Measurements from ENCODE around the gene SLC6A12. TPM values are rescaled to one million over a fixed set of nuclear protein-coding genes. Genes with fewer than 3 reads are reported as not detected.

Gene SLC6A12
- total RNA-seq, 4 donors from 2014 or later = 1.7 to 7.9 TPM; not detected in 2

GRCh38 chr12:208813-209212, 5.1 kb downstream of the SLC6A12 start:
- no peak overlapping the region for H3K27ac ChIP-seq
- H3K9me3 ChIP-seq = no peaks in the 10 kb centered on the region
- no peak overlapping the region for H3K4me3 ChIP-seq
- DNase-seq = no peak
- peaks cover 0 to 18% (median 2%) of the 10 kb centered on the region in 4 donors for H3K4me1 ChIP-seq
- TF ChIP-seq CTCF (IDR thresholded peaks at IDR 0.05) = no peak
- no peak for TF ChIP-seq POLR2A (IDR thresholded peaks at IDR 0.05)
- no peaks in the 10 kb centered on the region for H3K36me3 ChIP-seq
- H3K27me3 ChIP-seq = no peaks in the 10 kb centered on the region

GRCh38 chr12:207804-208203, 6.2 kb downstream of the SLC6A12 start:
- H3K4me3 ChIP-seq = no peak overlapping the region
- no peaks in the 10 kb centered on the region for H3K9me3 ChIP-seq
- H3K4me1 ChIP-seq = peaks cover 0 to 8% (median 2%) of the 10 kb centered on the region in 4 donors
- no peaks in the 10 kb centered on the region for H3K36me3 ChIP-seq
- no peak overlapping the region for H3K27ac ChIP-seq
- no peaks in the 10 kb centered on the region for H3K27me3 ChIP-seq
- TF ChIP-seq POLR2A (IDR thresholded peaks at IDR 0.05) (no peak), CTCF (IDR thresholded peaks at IDR 0.05) (no peak)
- DNase-seq = no peak

GRCh38 chr12:206746-207440, 7.1 kb downstream of the SLC6A12 start:
- H3K36me3 ChIP-seq = no peaks in the 10 kb centered on the region
- DNase-seq = no peak
- H3K9me3 ChIP-seq = no peaks in the 10 kb centered on the region
- no peaks in the 10 kb centered on the region for H3K27me3 ChIP-seq
- peaks cover 0 to 3% (median 0%) of the 10 kb centered on the region in 4 donors for H3K4me1 ChIP-seq
- no peak overlapping the region for H3K4me3 ChIP-seq
- no peak for TF ChIP-seq POLR2A (IDR thresholded peaks at IDR 0.05)
- no peak overlapping the region for H3K27ac ChIP-seq

- H3K36me3 ChIP-seq = no peaks in the 10 kb centered on the region
- no peak overlapping the region for H3K27ac ChIP-seq
- TF ChIP-seq CTCF (IDR thresholded peaks at IDR 0.05) (no peak), POLR2A (IDR thresholded peaks at IDR 0.05) (no peak)
- no peak for DNase-seq
- H3K27me3 ChIP-seq = no peaks in the 10 kb centered on the region
- H3K4me1 ChIP-seq = peaks cover 0 to 3% (median 0%) of the 10 kb centered on the region in 4 donors
- no peak overlapping the region for H3K4me3 ChIP-seq
- H3K9me3 ChIP-seq = no peaks in the 10 kb centered on the region
These were observed 8.9 kb downstream of the SLC6A12 start for GRCh38 chr12:205026-205425.

- Histone ChIP-seq H3K9me3 (no peaks in the 10 kb centered on the region), H3K27me3 (no peaks in the 10 kb centered on the region), H3K4me1 (peaks cover 0 to 3% (median 0%) of the 10 kb centered on the region in 4 donors), H3K4me3 (no peak overlapping the region), H3K27ac (no peak overlapping the region), H3K36me3 (no peaks in the 10 kb centered on the region)
- DNase-seq = no peak
- TF ChIP-seq POLR2A (IDR thresholded peaks at IDR 0.05) (no peak), CTCF (IDR thresholded peaks at IDR 0.05) (no peak)
These were observed 9.7 kb downstream of the SLC6A12 start for GRCh38 chr12:204261-204678.

GRCh38 chr12:203462-204260, 10.3 kb downstream of the SLC6A12 start:
- no peak for DNase-seq
- H3K27ac ChIP-seq = no peak overlapping the region
- TF ChIP-seq POLR2A (IDR thresholded peaks at IDR 0.05) (no peak), CTCF (IDR thresholded peaks at IDR 0.05) (no peak)

More at GRCh38 chr12:203462-204260, 10.3 kb downstream of the SLC6A12 start:
- H3K9me3 ChIP-seq = no peaks in the 10 kb centered on the region
- no peaks in the 10 kb centered on the region for H3K27me3 ChIP-seq
- H3K4me1 ChIP-seq = peaks cover 0 to 3% (median 0%) of the 10 kb centered on the region in 4 donors
- peak overlapping the region; percentile 15 to 51 (median 32) for H3K4me3 ChIP-seq
- H3K36me3 ChIP-seq = no peaks in the 10 kb centered on the region

Measured in Peyer's patch (tissue), 4 donors.